ENCODE data around the gene IGFBP4. TPM values are rescaled to one million over a fixed set of nuclear protein-coding genes. Genes with fewer than 3 reads are reported as not detected.

Gene IGFBP4
- total and polyA plus RNA-seq, 4 donors: 197 to 565 (median 215) TPM

GRCh38 chr17:40457964-40458791 lies 14.9 kb downstream of the IGFBP4 start:
- H3K4me3 ChIP-seq: no peak overlapping the region
- no peaks in the 10 kb centered on the region for H3K9me3 ChIP-seq (ENCODE audit: control insufficient read depth in 4 of 4, insufficient read depth in 3 of 4, low read length in 3 of 4)
- no peak for TF ChIP-seq CTCF (IDR thresholded peaks at IDR 0.05; ENCODE audit: control extremely low read depth, extremely low read depth)
- 55 to 73% methylated on average over 16 of the region's 16 CpGs for WGBS, 2 donors
- peaks cover 0 to 33% (median 4%) of the 10 kb centered on the region in 4 donors for H3K36me3 ChIP-seq (ENCODE audit: control insufficient read depth in 4 of 4, insufficient read depth in 4 of 4, low read length in 4 of 4)
- ATAC-seq (ENCODE audit: insufficient read depth, low FRiP score) (no peak), DNase-seq (peak; percentile 82 to 90 (median 86))
- peak overlapping the region in 1 of 2 donors; percentile 26 for H3K27ac ChIP-seq (ENCODE audit: low read depth in 1 of 2, low read length in 1 of 2)
- no peaks in the 10 kb centered on the region for H3K27me3 ChIP-seq (ENCODE audit: control insufficient read depth in 3 of 3, insufficient read depth in 3 of 3, low read length in 2 of 3)
- no peak overlapping the region for H3K9ac ChIP-seq (ENCODE audit: insufficient read depth in 1 of 2, low read length in 2 of 2)
- H3K4me1 ChIP-seq (ENCODE audit: control insufficient read depth in 5 of 5, insufficient read depth in 5 of 5, low read length in 5 of 5): peaks cover 3 to 71% (median 42%) of the 10 kb centered on the region in 5 donors

GRCh38 chr17:40458851-40459482 lies 15.7 kb downstream of the IGFBP4 start:
- no peak overlapping the region for H3K27ac ChIP-seq (ENCODE audit: low read depth in 1 of 2, low read length in 1 of 2)
- no peak overlapping the region for H3K4me3 ChIP-seq
- H3K27me3 ChIP-seq (ENCODE audit: control insufficient read depth in 3 of 3, insufficient read depth in 3 of 3, low read length in 2 of 3): no peaks in the 10 kb centered on the region
- peaks cover 0 to 27% (median 4%) of the 10 kb centered on the region in 4 donors for H3K36me3 ChIP-seq (ENCODE audit: control insufficient read depth in 4 of 4, insufficient read depth in 4 of 4, low read length in 4 of 4)
- TF ChIP-seq CTCF (IDR thresholded peaks at IDR 0.05; ENCODE audit: control extremely low read depth, extremely low read depth): no peak
- 87 to 92% methylated on average over 12 of the region's 12 CpGs for WGBS, 2 donors
- H3K9me3 ChIP-seq (ENCODE audit: control insufficient read depth in 4 of 4, insufficient read depth in 3 of 4, low read length in 3 of 4): no peaks in the 10 kb centered on the region
- no peak overlapping the region for H3K9ac ChIP-seq (ENCODE audit: insufficient read depth in 1 of 2, low read length in 2 of 2)
- peaks cover 3 to 73% (median 42%) of the 10 kb centered on the region in 5 donors for H3K4me1 ChIP-seq (ENCODE audit: control insufficient read depth in 5 of 5, insufficient read depth in 5 of 5, low read length in 5 of 5)
- DNase-seq (no peak), ATAC-seq (ENCODE audit: insufficient read depth, low FRiP score) (no peak)

GRCh38 chr17:40459636-40460603 lies 16.7 kb downstream of the IGFBP4 start:
- Histone ChIP-seq H3K4me1 (ENCODE audit: control insufficient read depth in 5 of 5, insufficient read depth in 5 of 5, low read length in 5 of 5) (peaks cover 3 to 73% (median 42%) of the 10 kb centered on the region in 5 donors), H3K9me3 (ENCODE audit: control insufficient read depth in 4 of 4, insufficient read depth in 3 of 4, low read length in 3 of 4) (no peaks in the 10 kb centered on the region), H3K27me3 (ENCODE audit: control insufficient read depth in 3 of 3, insufficient read depth in 3 of 3, low read length in 2 of 3) (no peaks in the 10 kb centered on the region), H3K36me3 (ENCODE audit: control insufficient read depth in 4 of 4, insufficient read depth in 4 of 4, low read length in 4 of 4) (peaks cover 0 to 19% (median 0%) of the 10 kb centered on the region in 4 donors), H3K27ac (ENCODE audit: low read depth in 1 of 2, low read length in 1 of 2) (no peak overlapping the region), H3K4me3 (no peak overlapping the region), H3K9ac (ENCODE audit: insufficient read depth in 1 of 2, low read length in 2 of 2) (no peak overlapping the region)
- ATAC-seq (ENCODE audit: insufficient read depth, low FRiP score) (no peak), DNase-seq (peak in 2 of 3 donors; percentile 23 to 41)
- no peak for TF ChIP-seq CTCF (IDR thresholded peaks at IDR 0.05; ENCODE audit: control extremely low read depth, extremely low read depth)
- 72 to 87% methylated on average over 8 of the region's 8 CpGs for WGBS, 2 donors
